Fibroblast of lung (primary cell): ENCODE measurements around the gene SLC17A5.
"Not testable (repeated sequence)": the region's sequence is repeated elsewhere in the genome, so short reads cannot be mapped to it uniquely, and the experiment has no call there.

Source experiments
- CTCF ChIP-seq, 2 donors: IDR thresholded peaks in 1 of 2; conservative IDR thresholded peaks in 1 of 2; 1 replicate in 1 of 2; 2 replicates in 1 of 2; pipeline ENCODE4 v1.5.1; 2011 to 2012; ENCODE audit warnings: low read length in 2 of 2, control low read depth in 1 of 2, inconsistent platforms in 1 of 2, low read depth in 1 of 2, mild to moderate bottlenecking in 1 of 2
- EZH2 ChIP-seq: IDR thresholded peaks from 2 replicates; pipeline ENCODE4 v1.5.1; 2012; ENCODE audit warnings: low read length, control low read depth, mild to moderate bottlenecking; ENCODE audit errors: missing control alignments

GRCh38 chr6:73623480-73623879 lies 30.3 kb downstream of the SLC17A5 start:
- TF ChIP-seq CTCF (conservative IDR thresholded peaks at IDR 0.05 in 1 of 2, IDR thresholded peaks at IDR 0.05 in 1 of 2; ENCODE audit: low read depth in 1 of 2, low read length in 2 of 2); EZH2: not testable (repeated sequence)
